Spleen (tissue), 7 donors: ENCODE results near the gene STAT4.

Experiments
- CTCF ChIP-seq, 11 experiments: fragments of 200-600 bp in 7 of 11; fragments of 450-650 bp in 4 of 11; sonication (generic) in 4 of 11; IDR thresholded peaks in 8 of 11; conservative IDR thresholded peaks in 3 of 11; 1 replicate in 7 of 11; 2 replicates in 4 of 11; pipeline versions ENCODE4 v1.4.0 to v1.8.0; 2016 to 2021; ENCODE audit warnings: antibody characterized with exemption in 11 of 11, inconsistent platforms in 4 of 11, mild to moderate bottlenecking in 1 of 11
- POLR2A ChIP-seq, 3 donors: fragments of 450-650 bp; IDR thresholded peaks; one replicate each; pipeline ENCODE4 v1.5.1; 2017; ENCODE audit warnings: antibody characterized with exemption in 3 of 3, mild to moderate bottlenecking in 1 of 3
- donor health status: DM: no; HTN: no; CAD: no; lungs with moderate emphysema.
- donor health status: DM: no; HTN: no; CAD: no.
- donor health status: DM: no; HTN: no; CAD: no.

GRCh38 chr2:191020221-191020741 is 130.5 kb downstream of the STAT4 start:
- TF ChIP-seq CTCF (IDR thresholded peaks at IDR 0.05 in 8 of 11, conservative IDR thresholded peaks at IDR 0.05 in 3 of 11) (peak in 9 of 11 experiments; percentile 20 to 63 (median 43)), POLR2A (IDR thresholded peaks at IDR 0.05) (peak; percentile 63 to 95 (median 93))
